ENCODE results near the gene RPS10. TPM values are rescaled to one million over a fixed set of nuclear protein-coding genes. Genes with fewer than 3 reads are reported as not detected.

The RPS10 gene
- total RNA-seq, 1 experiment from 2014 or later: 2,049 TPM

DNA sequence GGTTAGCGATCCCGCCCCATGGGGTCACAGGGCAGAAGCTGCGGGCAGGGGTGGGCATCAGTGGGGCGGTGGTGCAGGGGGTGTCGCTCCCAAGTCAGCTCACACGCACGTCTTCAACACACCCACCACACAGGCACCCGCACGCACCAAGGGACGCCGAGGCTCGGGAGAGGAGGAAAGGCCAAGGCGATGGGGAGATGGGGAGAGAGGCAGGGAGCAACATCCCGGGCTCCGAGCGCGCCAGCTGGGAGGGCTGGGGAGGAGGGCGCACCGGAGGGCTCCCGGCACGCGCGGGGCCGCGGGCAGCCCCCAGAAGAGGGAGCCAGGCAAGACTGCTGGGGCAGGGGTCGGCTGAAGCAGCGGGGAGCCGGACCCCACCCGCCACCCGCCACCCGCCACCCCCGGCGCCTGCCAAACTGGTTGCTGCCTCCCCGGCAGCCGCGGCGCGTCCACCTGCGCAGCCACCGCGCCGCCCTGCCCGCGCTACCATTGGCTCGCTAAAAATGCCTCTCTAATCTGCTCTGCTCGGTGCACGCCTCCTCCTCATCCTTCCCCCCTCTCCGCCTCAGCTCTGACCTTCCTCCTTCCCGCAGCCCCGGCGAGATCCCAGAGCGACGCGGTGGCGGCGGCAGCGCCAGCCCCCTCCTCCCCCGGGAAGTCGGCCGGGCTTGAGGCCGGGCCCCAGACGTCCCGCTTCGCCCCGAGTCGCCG is 39.8 kb upstream of the RPS10 start, which contains the start of gene PACSIN1:
TSS of gene PACSIN1 (plus strand) at position 546 of the 711 bp plus-strand sequence. CDS start 60,230 bp downstream, outside the sequence.
- CTCF ChIA-PET: interaction anchor here (1.1 to 1.9 kb wide), 2 partner anchors 10 to 143 kb away, joined by 3 to 8 read pairs; no protein-coding TSS in a partner anchor
- BruUV-seq (replicated peaks): no TSS peak

DNA sequence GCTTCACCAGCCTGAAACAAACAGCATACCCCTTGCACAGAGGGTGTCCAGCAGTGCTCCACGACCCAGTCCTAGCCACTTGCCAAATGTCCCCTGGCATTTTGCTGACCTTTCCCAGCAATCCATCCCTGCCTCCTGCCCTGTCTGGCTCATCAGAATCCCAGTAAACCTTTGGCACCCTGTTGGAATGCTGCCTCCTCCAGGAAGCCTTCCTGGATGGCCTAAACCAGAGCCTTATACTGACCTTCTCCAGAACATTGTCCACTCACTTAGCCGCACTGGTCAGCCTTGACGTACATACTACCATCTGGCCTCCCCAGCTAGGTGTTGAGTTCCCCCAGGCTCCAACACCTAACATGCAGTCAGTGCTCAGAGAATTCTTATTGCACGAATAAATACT is 38.0 kb upstream of the RPS10 start:
- CTCF ChIA-PET: interaction anchor here (1.9 to 6.4 kb wide), 2 partner anchors 12 to 145 kb away, joined by 8 to 74 read pairs; no protein-coding TSS in a partner anchor
- no peaks in the 10 kb centered on the region for H3K9me3 Mint-ChIP-seq (ENCODE audit: low read depth, unreplicated experiment)
- peaks cover 15% of the 10 kb centered on the region for H3K4me1 Mint-ChIP-seq (ENCODE audit: low read depth, unreplicated experiment)
- H3K36me3 Mint-ChIP-seq (ENCODE audit: insufficient read depth, unreplicated experiment): peaks cover 9% of the 10 kb centered on the region
- H3K27ac Mint-ChIP-seq (ENCODE audit: unreplicated experiment): no peak overlapping the region
- H3K4me3 Mint-ChIP-seq (ENCODE audit: low read depth, unreplicated experiment): no peak overlapping the region
- H3K27me3 Mint-ChIP-seq (ENCODE audit: unreplicated experiment): peaks cover 39% of the 10 kb centered on the region
- intact Hi-C loops (cut with micrococcal nuclease; ENCODE audit: unreplicated experiment): loop anchor here (5.0 to 10.0 kb wide), 2 partner anchors 63 to 681 kb away; partner anchors contain the start of gene TCP11
- DNase-seq: no peak
- TF ChIP-seq, protein P1, sequence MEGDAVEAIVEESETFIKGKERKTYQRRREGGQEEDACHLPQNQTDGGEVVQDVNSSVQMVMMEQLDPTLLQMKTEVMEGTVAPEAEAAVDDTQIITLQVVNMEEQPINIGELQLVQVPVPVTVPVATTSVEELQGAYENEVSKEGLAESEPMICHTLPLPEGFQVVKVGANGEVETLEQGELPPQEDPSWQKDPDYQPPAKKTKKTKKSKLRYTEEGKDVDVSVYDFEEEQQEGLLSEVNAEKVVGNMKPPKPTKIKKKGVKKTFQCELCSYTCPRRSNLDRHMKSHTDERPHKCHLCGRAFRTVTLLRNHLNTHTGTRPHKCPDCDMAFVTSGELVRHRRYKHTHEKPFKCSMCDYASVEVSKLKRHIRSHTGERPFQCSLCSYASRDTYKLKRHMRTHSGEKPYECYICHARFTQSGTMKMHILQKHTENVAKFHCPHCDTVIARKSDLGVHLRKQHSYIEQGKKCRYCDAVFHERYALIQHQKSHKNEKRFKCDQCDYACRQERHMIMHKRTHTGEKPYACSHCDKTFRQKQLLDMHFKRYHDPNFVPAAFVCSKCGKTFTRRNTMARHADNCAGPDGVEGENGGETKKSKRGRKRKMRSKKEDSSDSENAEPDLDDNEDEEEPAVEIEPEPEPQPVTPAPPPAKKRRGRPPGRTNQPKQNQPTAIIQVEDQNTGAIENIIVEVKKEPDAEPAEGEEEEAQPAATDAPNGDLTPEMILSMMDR (IDR thresholded peaks at IDR 0.05; ENCODE audit: unreplicated experiment): no peak
- BruUV-seq (replicated peaks): no TSS peak

More for the DNA sequence above, 39.8 kb upstream of the RPS10 start, which contains the start of gene PACSIN1:
- H3K36me3 Mint-ChIP-seq (ENCODE audit: insufficient read depth, unreplicated experiment): peaks cover 9% of the 10 kb centered on the region
- TF ChIP-seq, protein P1 (IDR thresholded peaks at IDR 0.05; ENCODE audit: unreplicated experiment): no peak
- peak; percentile 50 for DNase-seq
- peaks cover 15% of the 10 kb centered on the region for H3K4me1 Mint-ChIP-seq (ENCODE audit: low read depth, unreplicated experiment)
- no peaks in the 10 kb centered on the region for H3K9me3 Mint-ChIP-seq (ENCODE audit: low read depth, unreplicated experiment)
- H3K27me3 Mint-ChIP-seq (ENCODE audit: unreplicated experiment): peaks cover 39% of the 10 kb centered on the region
- no peak within 1 kb of the TSS for H3K27ac Mint-ChIP-seq (ENCODE audit: unreplicated experiment)
- intact Hi-C loops (cut with micrococcal nuclease; ENCODE audit: unreplicated experiment): loop anchor here (10.0 kb wide), 1 partner anchor 679 kb away; the partner anchor contains the start of gene TCP11
- H3K4me3 Mint-ChIP-seq (ENCODE audit: low read depth, unreplicated experiment): peak within 1 kb of the TSS; percentile 68

DNA sequence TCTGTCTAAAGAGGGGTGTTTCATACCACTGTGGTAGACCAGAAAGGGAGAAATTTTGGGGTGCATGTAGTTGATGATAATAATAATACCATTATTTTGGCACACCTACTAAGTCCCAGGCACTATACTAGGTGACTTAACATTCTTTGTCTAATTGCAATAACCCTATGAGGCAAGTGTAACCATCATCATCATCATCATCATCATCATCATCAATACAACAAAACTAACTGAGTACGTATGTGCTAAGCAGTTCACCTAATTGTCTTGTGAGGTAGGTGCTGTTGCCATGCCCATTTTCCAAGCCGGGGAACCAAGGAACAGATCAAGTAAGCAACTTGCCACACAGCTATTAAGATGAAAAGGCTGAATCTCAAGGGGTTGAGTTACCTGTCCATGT is 37.4 kb upstream of the RPS10 start:
- Mint-ChIP-seq H3K27me3 (ENCODE audit: unreplicated experiment) (peaks cover 39% of the 10 kb centered on the region), H3K27ac (ENCODE audit: unreplicated experiment) (no peak overlapping the region), H3K36me3 (ENCODE audit: insufficient read depth, unreplicated experiment) (peaks cover 9% of the 10 kb centered on the region), H3K4me3 (ENCODE audit: low read depth, unreplicated experiment) (no peak overlapping the region), H3K4me1 (ENCODE audit: low read depth, unreplicated experiment) (peaks cover 15% of the 10 kb centered on the region), H3K9me3 (ENCODE audit: low read depth, unreplicated experiment) (no peaks in the 10 kb centered on the region)
- no peak for DNase-seq
- TF ChIP-seq, protein P1 (IDR thresholded peaks at IDR 0.05; ENCODE audit: unreplicated experiment): no peak
- no TSS peak for BruUV-seq (replicated peaks)
- intact Hi-C loops (cut with micrococcal nuclease; ENCODE audit: unreplicated experiment): loop anchor here (5.0 to 10.0 kb wide), 2 partner anchors 64 to 682 kb away; partner anchors contain the start of gene TCP11
- CTCF ChIA-PET: interaction anchor here (0.6 to 6.4 kb wide), 4 partner anchors 139 to 277 kb away, joined by 3 to 74 read pairs (median 4); no protein-coding TSS in a partner anchor

DNA sequence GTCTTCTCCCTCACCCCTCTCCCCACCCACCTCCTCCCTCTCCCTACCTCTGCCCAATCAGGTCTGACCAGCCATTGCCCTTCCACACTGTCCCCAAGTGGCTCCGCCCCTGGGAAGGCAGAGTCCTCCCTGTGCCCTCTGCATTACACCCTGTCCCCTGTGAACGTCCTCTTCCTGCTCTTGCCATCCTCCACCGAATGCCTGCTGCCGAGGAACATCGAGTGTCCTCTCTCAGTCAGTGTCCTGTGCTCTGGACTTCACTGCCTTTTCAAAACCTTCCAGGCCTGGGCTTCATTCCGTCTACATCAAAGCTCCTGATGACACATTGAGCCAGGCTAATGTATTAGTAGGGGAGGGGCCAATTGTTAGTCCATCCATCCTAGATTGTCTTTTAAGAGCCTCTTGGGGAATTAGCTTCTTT is 36.7 kb upstream of the RPS10 start:
- Mint-ChIP-seq H3K4me1 (ENCODE audit: low read depth, unreplicated experiment) (peaks cover 15% of the 10 kb centered on the region), H3K9me3 (ENCODE audit: low read depth, unreplicated experiment) (no peaks in the 10 kb centered on the region), H3K27me3 (ENCODE audit: unreplicated experiment) (peaks cover 39% of the 10 kb centered on the region), H3K27ac (ENCODE audit: unreplicated experiment) (peak overlapping the region; percentile 7), H3K36me3 (ENCODE audit: insufficient read depth, unreplicated experiment) (peaks cover 9% of the 10 kb centered on the region), H3K4me3 (ENCODE audit: low read depth, unreplicated experiment) (peak overlapping the region; percentile 10)
- peak; percentile 80 for DNase-seq
- CTCF ChIA-PET: interaction anchor here (0.6 to 6.4 kb wide), 8 partner anchors 14 to 677 kb away, joined by 3 to 74 read pairs (median 4); no protein-coding TSS in a partner anchor
- intact Hi-C loops (cut with micrococcal nuclease; ENCODE audit: unreplicated experiment): loop anchor here (5.0 to 10.0 kb wide), 2 partner anchors 65 to 682 kb away; partner anchors contain the start of gene TCP11
- TF ChIP-seq, protein P1 (IDR thresholded peaks at IDR 0.05; ENCODE audit: unreplicated experiment): no peak
- BruUV-seq (replicated peaks): no TSS peak

Measured in Calu3 (cell line).